GM21515 (cell line): ENCODE measurements around the gene KCNK17.
A peak's percentile ranks its signal among the peaks of the same experiment; 100 is the strongest.

Experiments
- ATAC-seq: cut with Tn5 transposase; IDR thresholded peaks from one replicate; pipeline ENCODE4 v1.9.1; 2021; ENCODE audit not compliant: unreplicated experiment

The KCNK17 gene, protein sequence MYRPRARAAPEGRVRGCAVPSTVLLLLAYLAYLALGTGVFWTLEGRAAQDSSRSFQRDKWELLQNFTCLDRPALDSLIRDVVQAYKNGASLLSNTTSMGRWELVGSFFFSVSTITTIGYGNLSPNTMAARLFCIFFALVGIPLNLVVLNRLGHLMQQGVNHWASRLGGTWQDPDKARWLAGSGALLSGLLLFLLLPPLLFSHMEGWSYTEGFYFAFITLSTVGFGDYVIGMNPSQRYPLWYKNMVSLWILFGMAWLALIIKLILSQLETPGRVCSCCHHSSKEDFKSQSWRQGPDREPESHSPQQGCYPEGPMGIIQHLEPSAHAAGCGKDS

DNA sequence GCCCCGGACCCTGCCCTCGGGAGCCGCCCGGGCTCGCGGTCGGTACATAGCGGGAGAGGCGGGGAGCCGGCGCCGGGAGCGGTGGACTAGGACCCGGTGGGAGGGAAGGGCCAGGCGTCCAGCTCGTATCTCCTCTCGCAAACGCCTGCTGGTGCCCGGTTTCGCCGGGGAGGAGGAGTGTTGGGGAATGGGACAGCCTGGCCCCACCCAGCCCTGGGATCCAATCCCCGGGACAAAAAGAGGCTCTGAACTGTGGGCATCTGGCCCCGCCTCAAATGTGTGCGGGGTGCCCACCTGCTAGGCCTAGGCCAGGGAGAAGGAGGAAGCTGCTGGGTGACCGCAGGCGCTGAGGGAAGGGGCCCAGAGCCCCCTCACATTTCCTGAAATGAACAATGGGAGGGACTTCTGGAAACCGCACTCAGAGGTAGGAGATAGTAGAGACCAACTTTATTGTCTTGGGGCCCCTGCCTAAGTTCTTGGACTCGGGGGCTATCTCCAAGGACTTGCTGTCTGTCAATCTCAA is at the start of gene KCNK17:
Gene KCNK17, minus strand, starts transcription at position 147 of the 523 bp plus-strand sequence. Its CDS starts 99 bp downstream, at position 48.
- no peak for ATAC-seq

DNA sequence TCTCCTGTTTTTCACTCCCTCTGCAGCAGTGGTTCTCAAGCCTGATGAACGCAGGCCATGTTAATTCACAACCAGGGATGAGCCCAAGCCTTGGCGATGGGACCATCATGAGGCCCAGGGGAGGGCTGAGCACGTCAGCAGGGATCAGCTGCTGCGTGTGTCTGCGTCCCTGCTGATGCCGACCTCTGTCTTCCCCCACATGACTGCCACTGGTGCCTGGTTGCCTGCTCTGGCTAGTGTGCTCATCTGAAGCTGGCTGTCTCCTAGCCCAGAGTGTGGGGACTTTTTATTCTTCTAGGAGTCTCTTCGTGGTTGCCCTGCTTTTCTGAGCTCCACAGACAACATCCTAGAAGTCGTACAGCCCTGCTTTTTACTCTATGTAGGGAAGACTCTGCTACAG is 49.1 kb upstream of the KCNK17 start:
- no peak for ATAC-seq

DNA sequence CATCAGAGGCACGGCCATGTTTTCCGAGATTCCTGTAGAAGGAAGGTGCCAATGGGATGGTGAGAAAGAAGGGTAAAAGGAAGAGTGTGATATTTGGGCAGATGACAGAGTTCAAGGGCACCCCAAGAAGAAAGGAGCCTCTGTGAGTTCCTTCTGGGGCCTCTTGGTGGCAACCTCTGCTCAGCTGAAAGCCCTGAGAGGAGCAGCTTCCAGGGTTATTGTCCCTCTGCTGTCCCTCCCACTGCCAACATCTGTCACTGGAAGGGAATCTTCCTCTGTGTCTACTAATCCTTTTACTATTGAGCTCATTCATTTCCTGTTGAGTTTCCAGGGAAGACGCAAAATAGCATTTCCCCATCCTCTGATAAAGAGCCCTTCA is 48.3 kb upstream of the KCNK17 start:
- ATAC-seq, result no peak

DNA sequence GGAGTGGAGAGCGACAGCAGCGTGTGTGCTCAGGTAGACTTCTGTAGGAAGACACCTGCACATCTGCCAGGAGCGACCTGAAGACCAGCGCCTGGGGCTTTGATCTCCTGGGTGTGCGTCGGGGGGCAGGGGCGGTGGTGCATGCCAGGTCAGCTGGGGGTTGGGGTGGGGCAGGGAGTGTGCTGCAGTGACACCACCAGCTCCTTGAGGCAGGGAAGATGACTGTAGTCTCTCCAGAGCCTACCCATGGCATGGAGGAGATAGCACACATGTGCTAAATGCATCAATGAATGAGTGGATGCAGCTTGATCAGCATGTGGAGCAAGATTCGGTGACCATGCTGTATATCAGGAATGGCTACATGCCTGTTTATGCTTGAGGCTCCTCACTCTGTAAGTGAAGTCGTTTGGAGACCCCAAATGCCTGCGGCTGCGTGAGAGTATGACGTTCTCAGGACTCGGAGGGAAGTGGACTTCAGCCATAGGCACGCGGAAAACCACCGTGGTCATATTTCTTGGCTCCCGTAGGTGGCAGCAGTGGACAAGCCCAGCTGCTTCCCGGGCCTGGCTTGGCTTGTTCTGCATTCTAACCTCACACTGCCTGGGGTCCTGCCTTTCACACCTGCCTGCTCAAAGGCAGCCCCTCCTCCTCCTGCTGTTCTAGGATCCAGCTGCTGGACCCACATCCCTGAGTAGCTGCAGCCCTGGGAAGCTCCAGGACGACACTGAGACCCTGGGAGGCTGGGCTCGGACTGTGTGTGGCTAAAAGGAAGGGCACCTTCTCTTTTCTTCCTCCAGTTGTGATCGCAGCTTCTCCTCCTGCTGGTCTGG is 47.7 kb upstream of the KCNK17 start:
- ATAC-seq, result peak; percentile 85

DNA sequence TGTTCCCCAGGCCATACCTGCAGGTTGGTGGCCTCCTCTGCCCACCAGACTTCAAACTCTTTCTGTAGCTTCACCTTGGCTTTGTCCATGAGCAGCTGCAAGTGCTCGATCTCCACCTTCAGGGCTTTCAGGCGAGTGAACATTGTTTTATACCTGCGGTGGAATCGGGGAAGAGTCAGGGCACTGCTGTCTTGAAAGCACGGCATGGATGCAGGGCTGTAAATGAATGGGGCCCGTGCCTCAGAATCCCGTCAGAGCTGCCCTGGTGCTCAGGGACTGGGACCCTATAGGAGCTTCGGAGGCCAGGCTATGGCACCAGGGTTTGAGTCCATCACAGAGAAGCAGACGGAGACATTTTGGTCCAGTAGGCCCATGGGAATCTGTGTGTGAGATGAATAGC is 46.2 kb upstream of the KCNK17 start:
- no peak for ATAC-seq

DNA sequence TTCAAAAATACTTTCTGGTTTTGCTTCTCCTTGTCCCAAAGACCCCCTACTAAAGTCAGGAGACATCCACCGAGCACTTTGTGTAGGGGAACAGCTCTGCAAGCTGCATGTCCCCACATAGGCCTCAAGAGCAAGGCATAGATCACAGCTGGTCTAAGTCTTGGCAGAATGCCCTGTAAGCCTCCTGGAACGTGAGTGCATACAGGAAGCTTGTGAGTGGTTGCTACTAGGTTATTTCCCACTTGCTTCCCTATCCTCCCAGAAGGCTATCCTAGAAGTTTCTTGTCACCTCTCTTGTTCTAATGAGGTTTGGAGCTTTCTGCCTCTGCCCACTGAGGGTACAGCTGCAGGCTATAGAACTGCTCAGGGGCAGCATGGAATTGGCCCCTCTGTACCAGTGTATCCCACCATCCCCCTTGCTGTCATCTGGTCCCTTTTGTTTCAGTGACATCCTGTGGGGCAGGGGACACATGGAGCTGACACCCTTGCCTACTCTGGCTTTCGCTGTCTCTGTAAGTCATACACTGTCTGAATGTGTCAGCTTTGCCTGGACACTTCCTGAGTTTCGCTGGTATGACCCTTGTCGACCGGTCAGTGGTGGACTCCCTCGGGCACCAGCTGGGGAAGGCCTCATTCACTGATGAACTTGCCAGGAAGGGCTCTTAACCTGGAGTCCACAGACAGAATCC is 43.9 kb upstream of the KCNK17 start:
- no peak for ATAC-seq

DNA sequence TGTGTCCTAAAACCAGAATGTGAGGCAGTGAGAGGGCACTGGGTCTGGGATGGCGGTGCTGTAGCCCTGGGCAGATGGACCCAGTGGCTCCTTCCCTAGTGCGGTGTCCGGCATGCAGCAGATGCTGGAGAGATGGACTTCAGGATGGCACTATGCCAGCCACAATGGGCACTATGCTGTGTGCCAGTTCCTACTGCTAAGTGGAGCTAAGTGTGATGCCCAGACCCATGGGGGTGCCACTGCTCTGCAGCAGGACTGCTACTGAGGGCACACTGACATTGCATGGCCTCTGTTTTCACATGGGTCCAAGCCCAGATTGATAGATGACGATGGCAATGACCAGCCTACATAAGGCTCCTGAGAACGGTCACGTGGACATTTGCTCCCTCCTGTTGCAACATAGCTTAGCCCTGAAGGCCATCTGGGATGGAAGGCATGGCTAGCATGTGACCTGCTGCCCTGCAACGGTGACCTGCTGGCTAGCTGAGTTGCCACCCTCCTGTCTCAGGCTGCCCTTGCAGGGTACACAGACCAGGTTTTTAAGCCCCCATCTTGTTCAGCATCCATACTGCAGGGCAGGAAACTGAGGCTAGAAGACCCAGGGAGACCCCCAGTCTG is 39.6 kb upstream of the KCNK17 start:
- ATAC-seq, result no peak

DNA sequence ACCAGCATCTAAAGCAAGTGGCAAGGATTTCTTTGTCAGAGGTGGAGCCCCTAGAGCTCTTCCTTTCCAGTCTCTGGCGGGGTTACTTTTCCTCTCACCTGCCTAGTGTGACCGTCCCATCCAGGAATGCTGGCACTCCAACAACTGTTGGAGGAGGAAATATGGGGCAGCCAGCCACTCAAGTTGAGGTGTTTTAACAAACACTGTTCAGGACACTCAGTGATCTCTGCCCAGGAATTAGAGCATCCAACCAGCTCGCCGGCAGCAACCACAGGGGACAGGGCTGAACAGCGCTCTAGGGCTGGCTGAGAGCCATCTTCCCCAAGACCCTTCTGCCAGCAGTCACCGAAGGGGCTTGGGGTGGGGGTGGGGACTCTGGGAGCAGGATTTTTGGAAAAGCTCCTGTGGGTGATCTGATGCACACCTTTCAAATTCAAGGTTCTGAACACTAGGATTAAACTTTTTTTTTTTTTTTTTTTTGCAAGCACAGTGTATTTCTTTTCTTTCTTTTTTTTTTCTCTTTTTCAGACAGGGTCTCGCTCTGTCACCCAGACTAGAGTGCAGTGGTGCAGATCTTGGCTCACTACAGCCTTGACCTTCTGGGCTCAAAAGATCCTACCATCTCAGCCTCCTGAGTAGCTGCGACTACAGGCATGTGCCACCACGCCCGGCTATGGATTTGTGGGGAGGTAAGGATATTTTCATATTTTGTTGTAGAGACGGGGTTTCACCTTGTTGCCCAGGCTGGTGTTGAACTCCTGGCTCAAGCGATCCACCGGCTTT is 36.7 kb upstream of the KCNK17 start:
- no peak for ATAC-seq

DNA sequence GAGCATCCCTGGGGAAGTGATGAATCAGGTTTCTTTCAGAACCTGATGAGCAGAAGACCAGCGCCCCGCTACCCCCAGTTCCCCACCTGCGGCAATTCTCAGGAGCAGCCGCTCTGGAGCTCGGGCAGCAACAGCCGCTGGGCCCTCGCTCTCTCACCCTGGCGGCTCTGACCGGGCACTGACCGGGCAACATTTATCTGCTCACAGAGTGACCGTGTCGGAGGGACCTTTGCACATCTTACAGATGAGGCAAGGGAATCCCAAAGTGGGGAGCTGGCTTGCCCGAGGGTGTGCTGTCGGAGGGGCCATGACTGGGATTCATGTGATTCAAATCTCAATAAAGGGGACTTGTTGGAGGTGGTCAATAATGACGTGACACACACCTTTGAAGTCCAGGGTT is 34.5 kb upstream of the KCNK17 start:
- ATAC-seq, result no peak

DNA sequence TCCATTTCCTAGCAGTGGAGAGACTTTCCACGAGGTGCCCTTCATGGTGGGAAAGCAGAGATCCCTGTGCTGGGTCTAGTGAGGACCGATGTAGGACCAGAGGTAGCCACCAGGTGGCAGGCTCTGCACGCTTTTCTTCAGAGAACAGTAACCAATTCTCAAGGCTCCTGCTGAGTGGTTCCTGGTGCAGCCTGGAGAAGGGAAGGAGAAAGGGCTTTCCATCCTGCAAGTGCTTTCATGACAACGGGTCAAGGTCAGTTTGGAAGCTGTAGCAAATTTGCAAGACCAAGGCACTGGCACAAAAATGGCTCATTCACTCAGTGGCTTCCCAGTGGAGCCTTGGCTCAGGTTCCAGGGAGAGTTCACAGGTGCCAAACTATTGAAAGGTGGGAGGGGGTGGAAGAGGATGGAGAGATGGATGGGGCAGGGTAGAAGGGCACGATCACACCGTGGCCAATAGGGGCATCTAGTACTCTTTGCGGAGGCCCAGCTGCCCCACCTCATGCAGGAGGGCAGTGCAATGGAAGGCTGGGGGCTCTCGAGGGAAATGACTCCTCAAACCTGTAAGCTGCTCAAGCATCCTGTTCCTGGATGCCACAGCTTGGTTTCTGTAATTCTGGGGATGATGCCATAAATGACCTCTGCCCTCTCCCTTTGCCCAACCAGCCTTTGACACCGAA is 33.8 kb upstream of the KCNK17 start:
- peak; percentile 51 for ATAC-seq

DNA sequence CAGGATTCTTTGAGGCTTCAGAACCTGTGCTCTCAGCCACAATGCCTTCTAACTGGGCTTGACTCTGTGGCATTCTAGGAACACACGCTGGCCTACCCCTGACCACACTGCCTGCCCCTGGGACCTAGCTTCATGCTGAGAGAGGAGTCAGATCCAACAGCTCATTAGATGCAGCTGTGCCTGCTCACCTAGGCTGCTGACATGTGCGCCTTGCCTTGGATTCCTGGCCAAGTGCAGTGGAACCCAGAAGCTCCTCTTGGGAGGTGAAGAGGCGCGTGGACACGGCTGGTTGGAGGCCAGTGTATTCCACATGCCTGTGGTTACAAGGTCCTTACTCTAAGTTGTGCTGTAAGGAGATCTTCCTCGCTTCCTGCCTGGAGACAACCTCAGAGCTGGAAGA is 33.0 kb upstream of the KCNK17 start:
- ATAC-seq, result no peak

DNA sequence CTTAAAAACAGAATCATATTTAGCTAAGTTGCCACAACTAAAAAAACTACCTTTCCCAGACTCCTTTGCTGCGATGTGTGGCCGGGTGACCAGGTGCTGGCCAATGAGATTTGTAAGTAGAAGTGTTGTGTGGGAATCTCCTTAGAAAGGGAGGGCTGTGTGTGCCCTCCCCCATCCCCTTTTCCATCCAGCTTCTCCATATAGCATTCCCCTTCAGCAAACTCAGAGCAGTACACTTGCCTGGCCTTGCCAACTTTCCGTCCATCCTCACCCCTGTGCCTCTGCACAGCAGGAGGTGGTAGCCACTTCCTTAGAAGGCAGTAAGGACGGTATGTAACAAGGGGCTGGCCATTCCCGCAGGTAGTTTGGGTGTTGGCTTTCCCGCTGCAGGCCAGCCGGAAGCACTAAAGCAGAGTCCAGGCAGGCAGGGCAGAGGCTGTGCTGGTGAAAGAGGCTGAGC is 30.6 kb upstream of the KCNK17 start:
- no peak for ATAC-seq

DNA sequence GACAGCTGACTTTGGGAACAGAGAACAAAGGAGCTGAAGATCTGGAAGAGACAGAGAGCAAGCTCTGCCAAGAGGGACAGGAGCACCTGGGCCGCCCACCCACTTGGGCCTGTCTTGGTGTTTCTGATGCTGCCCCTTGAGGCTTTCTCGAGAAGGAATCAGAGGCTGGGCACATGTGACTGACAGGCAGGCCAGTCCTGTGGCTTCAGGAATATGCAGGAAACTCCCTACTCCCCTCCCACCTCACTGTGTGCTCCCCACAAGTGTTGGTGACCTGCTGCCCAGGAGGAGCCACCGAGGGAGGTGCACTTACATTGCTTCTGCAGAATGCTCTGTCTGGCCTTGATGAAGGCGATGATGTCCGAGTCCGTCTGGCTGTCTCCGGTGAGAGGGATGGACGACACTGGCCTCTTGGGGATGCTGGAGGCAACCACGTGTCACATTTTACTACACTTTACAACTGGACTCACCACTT is 29.2 kb upstream of the KCNK17 start:
- ATAC-seq, result no peak

DNA sequence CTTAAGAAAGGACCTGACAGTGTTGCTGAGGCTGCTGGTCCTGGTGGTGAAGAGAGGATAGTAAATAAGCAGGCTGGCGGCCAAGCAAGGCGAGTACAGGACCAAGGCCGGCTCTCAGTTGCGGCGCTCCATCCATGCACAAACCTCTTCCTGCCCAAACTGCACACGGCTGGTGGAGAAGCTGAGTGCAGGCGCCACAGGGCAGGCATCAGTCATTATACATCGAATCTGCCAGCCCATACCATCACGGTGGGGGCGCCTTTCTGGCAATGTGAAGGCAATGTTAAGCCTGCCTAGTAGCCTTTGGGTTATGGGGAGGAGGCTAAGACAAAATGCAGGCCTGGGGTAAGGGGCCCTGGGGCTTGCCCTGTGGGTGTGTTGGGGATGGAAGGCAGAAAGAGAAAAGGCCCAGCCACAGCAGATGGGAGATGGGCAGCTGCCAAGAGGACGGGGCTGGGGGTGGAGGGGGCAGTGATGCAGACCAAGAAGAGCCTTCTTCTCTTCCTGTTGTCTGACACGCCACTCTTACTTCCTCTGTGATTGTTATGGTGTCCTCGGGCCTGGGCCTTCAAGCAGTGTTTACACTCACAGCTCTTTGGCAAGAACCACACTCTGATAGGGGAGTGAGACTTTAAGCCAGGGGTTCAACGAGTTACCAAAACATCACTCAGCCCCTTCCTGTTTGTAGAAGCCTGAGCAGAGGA is 28.6 kb upstream of the KCNK17 start:
- no peak for ATAC-seq

DNA sequence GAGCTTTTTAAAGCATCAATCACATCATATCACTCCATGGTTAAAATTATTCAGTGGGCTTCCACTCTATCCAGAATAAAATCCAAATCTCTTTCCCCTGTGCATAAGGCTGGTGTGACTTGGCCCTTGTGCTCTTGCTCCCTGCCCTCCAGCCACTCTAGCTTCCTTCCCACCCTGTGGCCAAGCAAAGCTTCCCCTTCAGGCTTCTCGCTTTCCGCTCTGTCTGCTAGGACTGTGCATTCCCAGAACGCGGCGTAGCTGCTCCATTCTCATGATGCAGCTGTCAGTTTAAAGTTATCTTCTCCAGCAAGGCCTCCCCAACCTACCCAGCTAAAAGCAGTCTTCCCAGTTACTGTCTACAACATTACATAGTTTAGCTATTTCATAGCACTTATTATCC is 27.7 kb upstream of the KCNK17 start:
- no peak for ATAC-seq

DNA sequence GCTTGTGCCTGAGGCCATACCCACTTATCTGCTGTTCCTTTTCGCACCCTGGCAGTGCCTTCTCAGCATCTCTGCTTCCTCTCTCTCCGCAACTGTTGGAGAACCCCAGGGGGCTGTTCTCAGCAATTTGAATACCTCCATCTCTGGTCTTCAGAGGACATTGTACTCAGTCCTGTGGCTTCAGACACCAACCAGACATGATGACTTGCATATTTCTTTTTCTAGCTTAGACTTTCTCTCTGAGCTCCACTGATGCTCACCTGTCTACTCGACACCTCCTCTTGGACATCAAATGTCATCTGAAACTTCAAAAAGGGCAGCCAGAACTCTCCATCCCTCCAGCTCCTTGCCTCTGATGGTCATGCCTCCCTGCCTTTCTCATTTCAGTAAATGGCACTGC is 27.1 kb upstream of the KCNK17 start:
- no peak for ATAC-seq

DNA sequence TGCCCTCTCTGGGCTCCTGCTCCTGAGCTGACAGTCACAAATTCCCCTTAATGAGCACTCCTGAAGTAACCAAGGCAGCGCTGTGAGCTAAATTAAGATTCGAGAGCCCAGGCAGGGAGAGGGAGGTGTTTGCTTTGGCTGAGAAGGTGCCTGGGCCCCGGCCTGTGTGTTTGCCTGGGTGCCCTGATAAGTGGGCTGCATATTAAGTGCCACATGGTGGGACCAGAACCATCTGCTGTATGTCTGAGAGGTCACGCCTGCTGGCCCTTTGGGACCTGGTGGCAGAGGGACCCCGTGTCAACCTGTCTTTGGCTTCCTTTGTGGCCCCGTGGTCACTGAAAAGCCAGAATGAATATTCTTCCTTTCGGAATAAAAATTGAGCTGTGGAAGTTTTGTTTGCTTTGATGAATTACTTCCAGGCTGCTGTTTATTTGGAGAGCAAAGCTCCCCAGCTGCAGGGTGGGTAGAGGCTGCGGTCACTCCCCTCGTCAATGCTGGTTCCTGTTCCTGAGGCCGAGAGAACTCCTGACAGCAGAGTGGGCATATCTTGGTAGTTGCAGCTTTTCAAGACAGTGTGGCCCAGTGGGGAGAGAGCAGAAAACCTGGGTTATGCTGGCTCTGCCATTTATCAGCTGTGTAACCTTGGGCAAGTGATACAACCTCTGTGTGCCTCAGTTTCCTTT is 25.8 kb upstream of the KCNK17 start:
- no peak for ATAC-seq

DNA sequence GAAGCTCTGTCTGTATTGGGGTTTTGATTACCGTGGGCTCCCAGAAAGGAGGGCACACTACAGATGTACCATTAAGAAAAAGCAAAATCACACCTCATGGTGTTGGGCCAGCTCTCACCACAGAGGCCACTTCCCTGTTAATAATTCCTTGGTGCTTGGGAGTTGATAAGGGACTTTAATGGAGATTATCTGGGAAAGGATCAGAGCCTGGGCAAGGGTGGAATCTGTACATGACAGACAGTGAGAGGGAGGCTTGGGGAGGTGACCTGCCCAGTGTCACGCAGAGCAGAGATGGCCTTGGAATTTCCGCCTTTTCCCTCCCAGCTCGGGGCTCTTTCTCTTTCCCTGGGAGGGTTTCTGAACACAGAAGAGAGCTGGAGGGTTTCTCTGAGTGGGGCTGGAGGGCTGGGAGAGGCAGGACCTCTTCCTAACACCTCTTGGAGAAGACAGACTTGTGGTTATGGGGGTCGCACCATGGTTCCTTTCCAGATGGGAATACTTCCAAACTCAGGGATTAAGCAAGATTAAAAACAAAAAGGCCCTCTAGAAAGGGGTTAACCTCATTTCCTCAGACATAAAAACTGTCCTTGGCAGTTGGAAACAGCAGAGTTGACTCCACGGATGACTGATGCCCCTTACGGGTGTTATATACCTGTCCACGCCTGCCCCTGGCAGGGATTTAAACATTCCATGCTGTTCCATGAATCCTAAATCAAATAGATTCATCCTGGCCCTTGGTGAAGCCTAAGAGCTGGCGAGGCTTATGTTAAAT is 25.1 kb upstream of the KCNK17 start:
- no peak for ATAC-seq
